BE2C (cell line): Measurements from ENCODE around the gene POC1B.

Source experiments
- DNase-seq: peaks from one replicate; pipeline ENCODE4 v3.0.0-alpha.2; 2020
- H3K27me3 ChIP-seq: fragments of 250-450 bp; sonication (Bioruptor Pico); 2 replicates; pipeline ENCODE4 v1.5.1; 2020; ENCODE audit warnings: mild to moderate bottlenecking
- H3K36me3 ChIP-seq: fragments of 250-450 bp; sonication (Bioruptor Pico); 2 replicates; pipeline ENCODE4 v1.5.1; 2020; ENCODE audit warnings: mild to moderate bottlenecking
- H3K4me1 ChIP-seq: fragments of 250-450 bp; sonication (Bioruptor Pico); 2 replicates; pipeline ENCODE4 v1.5.1; 2020
- H3K4me3 ChIP-seq: 2 replicates; pipeline ENCODE4 v1.5.1; 2011; ENCODE audit warnings: low read depth, low read length
- H3K9me3 ChIP-seq: fragments of 250-450 bp; sonication (Bioruptor Pico); 2 replicates; pipeline ENCODE4 v1.5.1; 2020
- CTCF ChIP-seq: IDR thresholded peaks from 2 replicates; pipeline ENCODE4 v1.5.1; 2012; ENCODE audit warnings: mild to moderate bottlenecking, low read depth, low read length

POC1B gene

GRCh38 chr12:89418228-89418910 lies 107.5 kb downstream of the POC1B start:
- Histone ChIP-seq H3K9me3 (no peaks in the 10 kb centered on the region), H3K4me3 (no peak overlapping the region), H3K4me1 (no peaks in the 10 kb centered on the region), H3K36me3 (no peaks in the 10 kb centered on the region), H3K27me3 (no peaks in the 10 kb centered on the region)
- no peak for DNase-seq
- no peak for TF ChIP-seq CTCF

GRCh38 chr12:89417246-89417977 lies 108.4 kb downstream of the POC1B start:
- TF ChIP-seq CTCF, result no peak
- Histone ChIP-seq H3K4me1 (no peaks in the 10 kb centered on the region), H3K4me3 (no peak overlapping the region), H3K9me3 (no peaks in the 10 kb centered on the region), H3K27me3 (no peaks in the 10 kb centered on the region), H3K36me3 (no peaks in the 10 kb centered on the region)
- DNase-seq, result no peak

GRCh38 chr12:89416049-89416792 lies 109.6 kb downstream of the POC1B start:
- Histone ChIP-seq H3K4me3 (no peak overlapping the region), H3K9me3 (no peaks in the 10 kb centered on the region), H3K36me3 (no peaks in the 10 kb centered on the region), H3K4me1 (no peaks in the 10 kb centered on the region), H3K27me3 (no peaks in the 10 kb centered on the region)
- TF ChIP-seq CTCF, result no peak
- DNase-seq, result no peak

- no peak for DNase-seq
- H3K4me3 ChIP-seq, result no peak overlapping the region
- no peaks in the 10 kb centered on the region for H3K27me3 ChIP-seq
- no peak for TF ChIP-seq CTCF
- no peaks in the 10 kb centered on the region for H3K36me3 ChIP-seq
- no peaks in the 10 kb centered on the region for H3K4me1 ChIP-seq
- no peaks in the 10 kb centered on the region for H3K9me3 ChIP-seq
Measured at GRCh38 chr12:89414851-89415250, 111.0 kb downstream of the POC1B start.

- no peak for TF ChIP-seq CTCF
- Histone ChIP-seq H3K4me3 (no peak overlapping the region), H3K36me3 (no peaks in the 10 kb centered on the region), H3K9me3 (no peaks in the 10 kb centered on the region), H3K27me3 (no peaks in the 10 kb centered on the region), H3K4me1 (no peaks in the 10 kb centered on the region)
- DNase-seq, result no peak
Measured at GRCh38 chr12:89414322-89414721, 111.5 kb downstream of the POC1B start.

- Histone ChIP-seq H3K27me3 (no peaks in the 10 kb centered on the region), H3K4me1 (no peaks in the 10 kb centered on the region), H3K36me3 (no peaks in the 10 kb centered on the region), H3K4me3 (no peak overlapping the region), H3K9me3 (no peaks in the 10 kb centered on the region)
- DNase-seq, result no peak
- TF ChIP-seq CTCF, result no peak
Measured at GRCh38 chr12:89413234-89413633, 112.6 kb downstream of the POC1B start.
